SK-N-MC (cell line): Measurements from ENCODE around the gene SLC25A4.

Experiments used
- EZH2 ChIP-seq: fragments of 200-600 bp; sonication (generic); IDR thresholded peaks from one replicate; pipeline ENCODE4 v1.6.1; 2017; ENCODE audit warnings: antibody characterized with exemption
- FOXP2 ChIP-seq: optimal IDR thresholded peaks from 2 replicates; pipeline ENCODE3; 2011; ENCODE audit warnings: mild to moderate bottlenecking, moderate library complexity; ENCODE audit not compliant: insufficient read depth; ENCODE audit errors: extremely low read length, control extremely low read depth
- POLR2AphosphoS5 ChIP-seq: IDR thresholded peaks from 2 replicates; pipeline ENCODE4 v1.6.1; 2012; ENCODE audit warnings: mild to moderate bottlenecking, low read depth, low read length, borderline replicate concordance

DNA sequence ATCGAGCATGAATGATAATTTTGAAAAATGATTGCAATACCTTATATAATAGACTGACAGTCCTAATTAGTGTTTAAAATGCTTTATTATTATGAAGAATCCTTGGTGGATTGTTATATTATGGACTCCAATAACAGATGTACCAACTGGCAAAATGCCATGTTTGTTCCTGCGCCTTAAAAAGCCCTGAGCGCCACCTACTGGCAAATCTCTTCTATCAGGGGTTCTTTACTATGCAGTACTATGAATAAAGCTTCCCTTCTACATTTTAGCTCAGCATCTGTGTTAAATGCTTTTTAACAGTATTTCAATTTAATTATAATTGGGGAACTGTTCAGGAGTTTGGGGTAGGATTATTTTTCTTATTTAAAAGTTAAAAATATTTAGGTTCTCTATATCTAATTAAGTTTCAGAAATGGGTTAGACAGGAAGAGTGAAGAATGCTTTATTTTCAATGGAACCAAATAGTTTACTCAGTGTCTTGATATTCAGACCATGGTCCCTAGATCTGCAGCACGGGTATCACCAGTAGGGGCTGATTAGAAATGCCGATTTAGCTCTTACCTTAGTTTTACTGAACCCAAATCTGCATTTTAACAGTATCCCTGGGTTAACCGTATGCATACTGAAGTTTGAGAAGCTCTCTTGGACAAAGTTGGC, 40.7 kb downstream of the SLC25A4 start:
- peak; percentile 25; the same call in 1 of the 2 replicates for TF ChIP-seq POLR2AphosphoS5
- no peak for TF ChIP-seq EZH2
- TF ChIP-seq FOXP2 = no peak
